Measurements from ENCODE around the gene GPR35.

GPR35 gene

DNA sequence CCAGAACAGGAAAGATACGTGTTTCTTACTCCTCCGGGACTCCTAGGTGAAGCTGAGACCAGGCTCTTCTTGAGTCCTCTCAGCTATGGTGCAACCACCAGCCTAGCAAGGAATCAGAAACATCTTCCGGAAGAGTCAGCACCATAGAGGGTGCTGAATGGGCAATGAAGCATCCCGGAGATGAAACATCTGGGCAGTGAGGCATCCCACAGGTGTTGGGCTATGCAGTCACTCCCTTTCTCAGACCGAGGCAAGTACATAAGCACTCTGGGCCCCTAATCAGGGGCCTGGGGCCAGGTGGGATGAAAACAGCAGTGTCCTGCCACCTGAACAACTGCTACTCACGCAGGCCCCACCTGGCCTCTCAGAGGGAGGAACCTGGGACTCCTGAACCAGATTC lies 40.2 kb upstream of the GPR35 start:
- no peak for TF ChIP-seq EZH2 (IDR thresholded peaks at IDR 0.05; ENCODE audit: borderline replicate concordance, low read depth, low read length, severe bottlenecking)
- TF ChIP-seq, protein P1, sequence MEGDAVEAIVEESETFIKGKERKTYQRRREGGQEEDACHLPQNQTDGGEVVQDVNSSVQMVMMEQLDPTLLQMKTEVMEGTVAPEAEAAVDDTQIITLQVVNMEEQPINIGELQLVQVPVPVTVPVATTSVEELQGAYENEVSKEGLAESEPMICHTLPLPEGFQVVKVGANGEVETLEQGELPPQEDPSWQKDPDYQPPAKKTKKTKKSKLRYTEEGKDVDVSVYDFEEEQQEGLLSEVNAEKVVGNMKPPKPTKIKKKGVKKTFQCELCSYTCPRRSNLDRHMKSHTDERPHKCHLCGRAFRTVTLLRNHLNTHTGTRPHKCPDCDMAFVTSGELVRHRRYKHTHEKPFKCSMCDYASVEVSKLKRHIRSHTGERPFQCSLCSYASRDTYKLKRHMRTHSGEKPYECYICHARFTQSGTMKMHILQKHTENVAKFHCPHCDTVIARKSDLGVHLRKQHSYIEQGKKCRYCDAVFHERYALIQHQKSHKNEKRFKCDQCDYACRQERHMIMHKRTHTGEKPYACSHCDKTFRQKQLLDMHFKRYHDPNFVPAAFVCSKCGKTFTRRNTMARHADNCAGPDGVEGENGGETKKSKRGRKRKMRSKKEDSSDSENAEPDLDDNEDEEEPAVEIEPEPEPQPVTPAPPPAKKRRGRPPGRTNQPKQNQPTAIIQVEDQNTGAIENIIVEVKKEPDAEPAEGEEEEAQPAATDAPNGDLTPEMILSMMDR (IDR thresholded peaks at IDR 0.05; ENCODE audit: borderline replicate concordance, extremely low read depth, low read length, poor library complexity, severe bottlenecking), result no peak
- Histone ChIP-seq H3K4me1 (ENCODE audit: insufficient read depth, low read length) (peaks cover 48% of the 10 kb centered on the region), H3K79me2 (ENCODE audit: insufficient read depth, low read length) (peaks cover 91% of the 10 kb centered on the region), H3K27me3 (ENCODE audit: insufficient read depth, low read length, poor library complexity) (no peaks in the 10 kb centered on the region), H3K4me2 (ENCODE audit: insufficient read depth, low read length) (peak overlapping the region; percentile 97), H3K36me3 (ENCODE audit: insufficient read depth, low read length) (peaks cover 20% of the 10 kb centered on the region), H3K9me3 (ENCODE audit: insufficient read depth, low read length, severe bottlenecking) (no peaks in the 10 kb centered on the region), H3K27ac (ENCODE audit: low read length) (peak overlapping the region; percentile 88), H4K20me1 (ENCODE audit: insufficient read depth, low read length) (peaks cover 63% of the 10 kb centered on the region), H3K9ac (ENCODE audit: low read depth, low read length) (peak overlapping the region; percentile 68), H2AFZ (ENCODE audit: low read depth, low read length) (no peak overlapping the region), H3K4me3 (ENCODE audit: low read depth in 1 of 2, low read length in 2 of 2) (peak overlapping the region; percentile 70 to 72; a peak in 3 of 4 replicates)
- ATAC-seq (ENCODE audit: insufficient read depth, low read depth), result no peak
- no peak for DNase-seq

DNA sequence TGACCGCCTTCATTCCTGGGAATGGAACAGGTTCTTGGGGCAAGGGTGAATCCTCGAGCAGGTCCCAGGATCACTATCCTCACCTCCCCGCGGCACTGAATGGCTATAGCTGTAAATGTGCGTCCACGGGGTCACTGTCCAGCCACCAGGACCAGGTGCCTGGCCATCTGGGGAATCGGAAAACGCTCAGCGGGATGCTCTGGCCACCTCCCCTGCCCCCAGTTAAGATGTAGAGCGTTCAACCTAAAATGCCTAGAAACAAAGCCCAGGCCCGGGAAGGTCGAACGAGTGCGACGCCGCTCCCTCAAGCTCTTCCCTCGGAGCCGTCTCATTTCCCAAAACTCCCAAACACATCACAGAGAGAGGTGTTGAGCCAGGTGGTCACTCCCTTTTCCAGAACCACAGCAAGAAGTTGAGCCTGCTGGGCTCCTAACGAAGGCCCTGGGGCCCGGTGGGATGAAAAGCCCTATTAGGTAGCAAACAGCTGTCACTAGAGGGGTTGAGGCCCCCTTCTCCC lies 39.5 kb upstream of the GPR35 start:
- peak overlapping the region; percentile 77 for H2AFZ ChIP-seq (ENCODE audit: low read depth, low read length)
- H3K9ac ChIP-seq (ENCODE audit: low read depth, low read length), result peak overlapping the region; percentile 68
- no peaks in the 10 kb centered on the region for H3K9me3 ChIP-seq (ENCODE audit: insufficient read depth, low read length, severe bottlenecking)
- peaks cover 62% of the 10 kb centered on the region for H4K20me1 ChIP-seq (ENCODE audit: insufficient read depth, low read length)
- no peaks in the 10 kb centered on the region for H3K27me3 ChIP-seq (ENCODE audit: insufficient read depth, low read length, poor library complexity)
- ATAC-seq (ENCODE audit: insufficient read depth, low read depth) (no peak), DNase-seq (no peak)
- H3K36me3 ChIP-seq (ENCODE audit: insufficient read depth, low read length), result peaks cover 26% of the 10 kb centered on the region
- H3K4me1 ChIP-seq (ENCODE audit: insufficient read depth, low read length), result peaks cover 48% of the 10 kb centered on the region
- peaks cover 92% of the 10 kb centered on the region for H3K79me2 ChIP-seq (ENCODE audit: insufficient read depth, low read length)
- peak overlapping the region; percentile 97 for H3K4me2 ChIP-seq (ENCODE audit: insufficient read depth, low read length)
- peak overlapping the region; percentile 70 to 72 for H3K4me3 ChIP-seq (ENCODE audit: low read depth in 1 of 2, low read length in 2 of 2)
- TF ChIP-seq, protein P1 (IDR thresholded peaks at IDR 0.05; ENCODE audit: borderline replicate concordance, extremely low read depth, low read length, poor library complexity, severe bottlenecking), result no peak
- TF ChIP-seq EZH2 (IDR thresholded peaks at IDR 0.05; ENCODE audit: borderline replicate concordance, low read depth, low read length, severe bottlenecking), result no peak
- H3K27ac ChIP-seq (ENCODE audit: low read length), result peak overlapping the region; percentile 88

DNA sequence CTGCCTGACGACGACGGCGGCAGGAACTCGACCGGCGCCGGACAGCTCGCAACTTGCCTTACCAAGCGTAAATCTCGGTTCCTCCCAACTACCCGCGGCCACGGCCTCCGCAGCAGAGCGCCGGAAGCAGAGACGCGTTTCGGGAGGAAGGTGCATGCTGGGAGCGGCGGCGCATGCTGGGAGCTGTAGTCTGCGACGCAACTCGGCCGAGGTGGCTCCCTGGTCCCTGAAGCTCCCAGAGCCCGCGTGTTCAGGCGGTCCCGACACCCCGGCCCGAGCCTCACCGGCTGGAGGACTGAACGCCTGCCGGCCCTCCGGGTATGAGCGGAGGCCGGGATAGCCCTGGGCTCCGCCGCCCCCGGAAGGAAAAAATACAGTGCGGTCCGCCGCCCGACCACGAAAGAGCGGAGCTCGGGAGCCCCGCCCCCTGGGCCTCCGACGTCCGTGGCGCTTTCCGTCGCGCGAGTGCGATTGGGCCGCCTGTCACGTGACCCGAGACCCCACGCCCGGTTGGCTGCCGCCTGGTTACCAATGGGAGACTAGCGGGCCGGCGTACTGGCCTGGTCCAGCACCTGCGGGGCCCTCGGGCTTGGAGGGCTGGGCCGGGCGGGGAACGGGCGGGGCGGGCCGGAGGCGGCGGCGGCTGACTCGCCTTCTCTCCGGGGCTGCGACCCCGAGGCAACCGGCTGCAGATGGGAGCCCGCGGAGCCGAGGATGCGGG lies 38.9 kb upstream of the GPR35 start, which contains the start of gene CAPN10:
TSS of gene CAPN10 (plus strand) at position 537 of the 721 bp plus-strand sequence. CDS start at position 715, 178 bp downstream.
- TF ChIP-seq EZH2 (IDR thresholded peaks at IDR 0.05; ENCODE audit: borderline replicate concordance, low read depth, low read length, severe bottlenecking), result no peak
- TF ChIP-seq, protein P1 (IDR thresholded peaks at IDR 0.05; ENCODE audit: borderline replicate concordance, extremely low read depth, low read length, poor library complexity, severe bottlenecking), result no peak
- H3K4me2 ChIP-seq (ENCODE audit: insufficient read depth, low read length), result peak within 1 kb of the TSS; percentile 97
- DNase-seq (peak; percentile 97), ATAC-seq (ENCODE audit: insufficient read depth, low read depth) (peak; percentile 81)
- H2AFZ ChIP-seq (ENCODE audit: low read depth, low read length), result peak within 1 kb of the TSS; percentile 80
- peak within 1 kb of the TSS; percentile 72 to 82 for H3K4me3 ChIP-seq (ENCODE audit: low read depth in 1 of 2, low read length in 2 of 2)
- peak within 1 kb of the TSS; percentile 68 for H3K9ac ChIP-seq (ENCODE audit: low read depth, low read length)
- peaks cover 93% of the 10 kb centered on the region for H3K79me2 ChIP-seq (ENCODE audit: insufficient read depth, low read length)
- peak within 1 kb of the TSS; percentile 88 for H3K27ac ChIP-seq (ENCODE audit: low read length)
- H3K27me3 ChIP-seq (ENCODE audit: insufficient read depth, low read length, poor library complexity), result no peaks in the 10 kb centered on the region
- peaks cover 48% of the 10 kb centered on the region for H3K4me1 ChIP-seq (ENCODE audit: insufficient read depth, low read length)
- H4K20me1 ChIP-seq (ENCODE audit: insufficient read depth, low read length), result peaks cover 68% of the 10 kb centered on the region
- H3K9me3 ChIP-seq (ENCODE audit: insufficient read depth, low read length, severe bottlenecking), result no peaks in the 10 kb centered on the region
- peaks cover 32% of the 10 kb centered on the region for H3K36me3 ChIP-seq (ENCODE audit: insufficient read depth, low read length)

Measured in DND-41 (cell line).